ENCODE data around the gene SLC35D3. TPM values are rescaled to one million over a fixed set of nuclear protein-coding genes. Genes with fewer than 3 reads are reported as not detected.

SLC35D3 gene
- total RNA-seq, 6 experiments from 2014 or later = not detected

- Histone ChIP-seq H3K9me3 (no peaks in the 10 kb centered on the region), H3K27me3 (peaks cover 11 to 20% of the 10 kb centered on the region in 2 donors), H3K27ac (no peak overlapping the region), H3K4me1 (peaks cover 0 to 27% (median 10%) of the 10 kb centered on the region in 4 donors), H3K4me3 (peak overlapping the region; percentile 24 to 33 (median 25)), H3K36me3 (no peaks in the 10 kb centered on the region)
- intact Hi-C loops (cut with DNase I) = no loop called here
- TF ChIP-seq POLR2A (IDR thresholded peaks at IDR 0.05) = no peak
- TF ChIP-seq CTCF (IDR thresholded peaks at IDR 0.05) = no peak
- DNase-seq (peak in 1 of 3 donors; percentile 18), ATAC-seq (peak; percentile 38 to 45 (median 40))
- 0% methylated on average over 13 of the region's 59 CpGs for WGBS (ENCODE audit: insufficient coverage, low coverage, low lambda C conversion rate, missing lambda C conversion rate)
Measured at GRCh38 chr6:136921381-136921935, 643 bp upstream of the SLC35D3 start.

- TF ChIP-seq CTCF (IDR thresholded peaks at IDR 0.05) = no peak
- TF ChIP-seq POLR2A (IDR thresholded peaks at IDR 0.05) = no peak
- H3K27me3 ChIP-seq = peaks cover 11 to 20% of the 10 kb centered on the region in 2 donors
- H3K4me3 ChIP-seq = peak overlapping the region in 1 of 3 donors; percentile 33
- DNase-seq (no peak), ATAC-seq (no peak)
- WGBS (ENCODE audit: insufficient coverage, low coverage, low lambda C conversion rate, missing lambda C conversion rate) = 0% methylated on average over 1 of the region's 29 CpGs
- intact Hi-C loops (cut with DNase I) = no loop called here
- H3K36me3 ChIP-seq = no peaks in the 10 kb centered on the region
- H3K27ac ChIP-seq = no peak overlapping the region
- H3K4me1 ChIP-seq = peaks cover 0 to 27% (median 10%) of the 10 kb centered on the region in 4 donors
- H3K9me3 ChIP-seq = no peaks in the 10 kb centered on the region
Measured at GRCh38 chr6:136922685-136923006, 545 bp downstream of the SLC35D3 start.

GRCh38 chr6:136923116-136923953 is 1.2 kb downstream of the SLC35D3 start:
- no peak for ATAC-seq
- no peaks in the 10 kb centered on the region for H3K36me3 ChIP-seq
- DNase-seq = peak in 1 of 3 donors; percentile 23
- TF ChIP-seq CTCF (IDR thresholded peaks at IDR 0.05) = no peak
- no peak for TF ChIP-seq POLR2A (IDR thresholded peaks at IDR 0.05)
- H3K27me3 ChIP-seq = peaks cover 11 to 20% of the 10 kb centered on the region in 2 donors
- intact Hi-C loops (cut with DNase I) = no loop called here
- H3K27ac ChIP-seq = no peak overlapping the region
- H3K4me3 ChIP-seq = no peak overlapping the region
- H3K9me3 ChIP-seq = no peaks in the 10 kb centered on the region
- peaks cover 0 to 27% (median 10%) of the 10 kb centered on the region in 4 donors for H3K4me1 ChIP-seq
- WGBS (ENCODE audit: insufficient coverage, low coverage, low lambda C conversion rate, missing lambda C conversion rate) = 5% methylated on average over 31 of the region's 65 CpGs

- H3K4me3 ChIP-seq = no peak overlapping the region
- TF ChIP-seq POLR2A (IDR thresholded peaks at IDR 0.05) (no peak), CTCF (IDR thresholded peaks at IDR 0.05) (no peak)
- 58% methylated on average over 18 of the region's 40 CpGs for WGBS (ENCODE audit: insufficient coverage, low coverage, low lambda C conversion rate, missing lambda C conversion rate)
- ATAC-seq (no peak), DNase-seq (peak in 1 of 3 donors; percentile 19)
- no peak overlapping the region for H3K27ac ChIP-seq
- no peaks in the 10 kb centered on the region for H3K36me3 ChIP-seq
- H3K27me3 ChIP-seq = peaks cover 11 to 20% of the 10 kb centered on the region in 2 donors
- intact Hi-C loops (cut with DNase I) = no loop called here
- H3K9me3 ChIP-seq = no peaks in the 10 kb centered on the region
- peaks cover 0 to 27% (median 10%) of the 10 kb centered on the region in 4 donors for H3K4me1 ChIP-seq
Measured at GRCh38 chr6:136923954-136924673, 2.0 kb downstream of the SLC35D3 start.
